Measurements from ENCODE around the gene GATA6.
"Not testable (repeated sequence)": the region's sequence is repeated elsewhere in the genome, so short reads cannot be mapped to it uniquely, and the experiment has no call there.

The GATA6 gene

GRCh38 chr18:22183698-22184170 lies 14.3 kb downstream of the GATA6 start:
- no peak for DNase-seq

GRCh38 chr18:22184573-22184972 lies 15.2 kb downstream of the GATA6 start:
- not testable (repeated sequence) for DNase-seq

- DNase-seq = no peak
Observed at GRCh38 chr18:22185273-22185672, 15.9 kb downstream of the GATA6 start.

- no peak for DNase-seq
Observed at GRCh38 chr18:22185771-22186386, 16.5 kb downstream of the GATA6 start.

GRCh38 chr18:22186484-22186971 lies 17.1 kb downstream of the GATA6 start:
- no peak for DNase-seq

GRCh38 chr18:22188559-22189267 lies 19.3 kb downstream of the GATA6 start:
- no peak for DNase-seq

- no peak for DNase-seq
Observed at GRCh38 chr18:22189449-22190166, 20.2 kb downstream of the GATA6 start.

- DNase-seq = no peak
Observed at GRCh38 chr18:22191346-22191695, 21.9 kb downstream of the GATA6 start.

- DNase-seq = no peak
Observed at GRCh38 chr18:22191923-22192322, 22.5 kb downstream of the GATA6 start.

- DNase-seq = no peak
Observed at GRCh38 chr18:22193466-22193865, 24.1 kb downstream of the GATA6 start.

GRCh38 chr18:22194151-22194598 lies 24.8 kb downstream of the GATA6 start:
- no peak for DNase-seq

- DNase-seq = no peak
Observed at GRCh38 chr18:22195052-22195451, 25.7 kb downstream of the GATA6 start.

- not testable (repeated sequence) for DNase-seq
Observed at GRCh38 chr18:22196943-22197342, 27.6 kb downstream of the GATA6 start.

GRCh38 chr18:22197668-22198067 lies 28.3 kb downstream of the GATA6 start:
- DNase-seq = no peak

- no peak for DNase-seq
Observed at GRCh38 chr18:22198163-22198562, 28.8 kb downstream of the GATA6 start.

- no peak for DNase-seq
Observed at GRCh38 chr18:22199005-22199404, 29.6 kb downstream of the GATA6 start.

GRCh38 chr18:22200611-22201225 lies 31.3 kb downstream of the GATA6 start:
- DNase-seq = no peak

- DNase-seq = no peak
Observed at GRCh38 chr18:22203035-22203434, 33.6 kb downstream of the GATA6 start.

GRCh38 chr18:22203536-22204213 lies 34.3 kb downstream of the GATA6 start:
- no peak for DNase-seq

GRCh38 chr18:22204214-22204536 lies 34.8 kb downstream of the GATA6 start:
- no peak for DNase-seq

- no peak for DNase-seq
Observed at GRCh38 chr18:22204996-22205395, 35.6 kb downstream of the GATA6 start.

GRCh38 chr18:22207021-22207758 lies 37.8 kb downstream of the GATA6 start:
- no peak for DNase-seq

All from central memory CD4-positive, alpha-beta T cell (primary cell).